IMR-90 (cell line): Measurements from ENCODE around the gene CKAP2L.

Experiments
- BHLHE40 ChIP-seq: fragments of 150-350 bp; IDR thresholded peaks from 2 replicates; pipeline ENCODE4 v1.6.1; 2016; ENCODE audit warnings: mild to moderate bottlenecking, low read depth, low read length
- CEBPB ChIP-seq: IDR thresholded peaks from 2 replicates; pipeline ENCODE4 v1.6.1; 2012; ENCODE audit warnings: low read depth, low read length, improper control_type of control experiment
- POLR2A ChIP-seq: IDR thresholded peaks from 2 replicates; pipeline ENCODE4 v1.6.1; 2012; ENCODE audit warnings: mild to moderate bottlenecking, low read depth, low read length
- RAD21 ChIP-seq: IDR thresholded peaks from 2 replicates; pipeline ENCODE4 v1.6.1; 2012; ENCODE audit warnings: low read length, improper control_type of control experiment
- RCOR1 ChIP-seq: IDR thresholded peaks from 2 replicates; pipeline ENCODE4 v1.6.1; 2012; ENCODE audit warnings: mild to moderate bottlenecking, low read length, improper control_type of control experiment; ENCODE audit not compliant: insufficient replicate concordance
- TF ChIP-seq, protein P1 (sequence below): conservative IDR thresholded peaks from 2 replicates; pipeline ENCODE4 v1.5.1; 2012; ENCODE audit warnings: mild to moderate bottlenecking, low read depth, low read length, improper control_type of control experiment
- TF ChIP-seq, protein P2 (sequence below): fragments of 150-350 bp; IDR thresholded peaks from 2 replicates; pipeline ENCODE4 v1.6.1; 2016; ENCODE audit warnings: low read depth, mild to moderate bottlenecking, low read length, moderate library complexity, borderline replicate concordance

DNA sequence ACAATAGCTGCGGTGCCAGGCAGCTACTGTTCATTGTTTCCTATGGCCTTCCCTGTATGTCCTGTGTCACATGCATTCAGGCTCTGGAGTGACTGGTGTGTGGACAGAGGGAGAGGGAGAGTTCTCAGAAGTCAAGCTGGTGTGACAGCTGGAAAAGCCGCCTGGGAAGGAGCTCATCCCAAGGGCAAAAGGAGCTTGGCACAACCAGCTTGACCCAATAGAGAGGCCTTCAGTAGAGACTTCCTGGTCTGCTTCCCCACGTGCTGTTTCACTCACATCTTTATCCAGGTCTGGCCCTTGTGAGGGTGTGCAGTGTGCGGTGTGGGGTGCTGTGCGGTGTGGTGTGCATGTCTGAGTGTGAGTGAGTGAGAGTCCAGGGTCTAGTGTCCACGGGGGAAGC lies 54.7 kb downstream of the CKAP2L start:
- TF ChIP-seq, protein P1, sequence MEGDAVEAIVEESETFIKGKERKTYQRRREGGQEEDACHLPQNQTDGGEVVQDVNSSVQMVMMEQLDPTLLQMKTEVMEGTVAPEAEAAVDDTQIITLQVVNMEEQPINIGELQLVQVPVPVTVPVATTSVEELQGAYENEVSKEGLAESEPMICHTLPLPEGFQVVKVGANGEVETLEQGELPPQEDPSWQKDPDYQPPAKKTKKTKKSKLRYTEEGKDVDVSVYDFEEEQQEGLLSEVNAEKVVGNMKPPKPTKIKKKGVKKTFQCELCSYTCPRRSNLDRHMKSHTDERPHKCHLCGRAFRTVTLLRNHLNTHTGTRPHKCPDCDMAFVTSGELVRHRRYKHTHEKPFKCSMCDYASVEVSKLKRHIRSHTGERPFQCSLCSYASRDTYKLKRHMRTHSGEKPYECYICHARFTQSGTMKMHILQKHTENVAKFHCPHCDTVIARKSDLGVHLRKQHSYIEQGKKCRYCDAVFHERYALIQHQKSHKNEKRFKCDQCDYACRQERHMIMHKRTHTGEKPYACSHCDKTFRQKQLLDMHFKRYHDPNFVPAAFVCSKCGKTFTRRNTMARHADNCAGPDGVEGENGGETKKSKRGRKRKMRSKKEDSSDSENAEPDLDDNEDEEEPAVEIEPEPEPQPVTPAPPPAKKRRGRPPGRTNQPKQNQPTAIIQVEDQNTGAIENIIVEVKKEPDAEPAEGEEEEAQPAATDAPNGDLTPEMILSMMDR, result no peak
- TF ChIP-seq POLR2A (no peak), RCOR1 (no peak), CEBPB (no peak), BHLHE40 (no peak), RAD21 (no peak)
- TF ChIP-seq, protein P2, sequence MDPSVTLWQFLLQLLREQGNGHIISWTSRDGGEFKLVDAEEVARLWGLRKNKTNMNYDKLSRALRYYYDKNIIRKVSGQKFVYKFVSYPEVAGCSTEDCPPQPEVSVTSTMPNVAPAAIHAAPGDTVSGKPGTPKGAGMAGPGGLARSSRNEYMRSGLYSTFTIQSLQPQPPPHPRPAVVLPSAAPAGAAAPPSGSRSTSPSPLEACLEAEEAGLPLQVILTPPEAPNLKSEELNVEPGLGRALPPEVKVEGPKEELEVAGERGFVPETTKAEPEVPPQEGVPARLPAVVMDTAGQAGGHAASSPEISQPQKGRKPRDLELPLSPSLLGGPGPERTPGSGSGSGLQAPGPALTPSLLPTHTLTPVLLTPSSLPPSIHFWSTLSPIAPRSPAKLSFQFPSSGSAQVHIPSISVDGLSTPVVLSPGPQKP, result no peak
